AG04450 (cell line): ENCODE data around the gene CERKL. TPM values are rescaled to one million over a fixed set of nuclear protein-coding genes. Genes with fewer than 3 reads are reported as not detected.
A peak's percentile ranks its signal among the peaks of the same experiment; 100 is the strongest.
"Not testable (repeated sequence)": the region's sequence is repeated elsewhere in the genome, so short reads cannot be mapped to it uniquely, and the experiment has no call there.

Source experiments
- CTCF ChIA-PET: fragments of 300-600, 350-600 bp; formaldehyde crosslinking; extraction: SDS; loops from one replicate; lab custom pipeline; 2022; ENCODE audit warnings: antibody characterized with exemption, inconsistent platforms; lab: Charles Lee
- POLR2A ChIA-PET: fragments of 350-600 bp; formaldehyde crosslinking; extraction: SDS; loops from one replicate; lab custom pipeline; 2021; ENCODE audit warnings: antibody characterized with exemption, inconsistent platforms; lab: Yijun Ruan, JAX
- DNase-seq: peaks from one replicate; pipeline ENCODE4 v3.0.0-alpha.2; 2011; ENCODE audit warnings: low read depth, low spot score
- H3K27ac ChIP-seq: one replicate; pipeline ENCODE4 v1.5.1; 2012; ENCODE audit warnings: low read depth, low read length, control low read depth
- H3K27me3 ChIP-seq: one replicate; pipeline ENCODE4 v1.6.0; 2012; ENCODE audit warnings: low read length; ENCODE audit not compliant: control insufficient read depth, insufficient read depth
- H3K4me3 ChIP-seq: 2 replicates; pipeline ENCODE4 v1.5.1; 2011; ENCODE audit warnings: mild to moderate bottlenecking, low read depth, low read length, control low read depth
- H3K9me3 ChIP-seq: 2 replicates; pipeline ENCODE4 v1.5.1; 2012; ENCODE audit warnings: low read length; ENCODE audit not compliant: control insufficient read depth, insufficient read depth
- CTCF ChIP-seq: IDR thresholded peaks from 2 replicates; pipeline ENCODE4 v1.5.1; 2011; ENCODE audit warnings: low read depth, low read length, control low read depth, inconsistent platforms
- polyA minus RNA-seq: library from RNA; depleted of rRNA, polyadenylated mRNA; stranded (reverse); fragments of >200 nt; gene quantifications from 2 replicates; pipeline ENCODE4 v1.2.3, GENCODE V29; 2011; rRNA and poly(A)+ RNA removed
- polyA plus RNA-seq: library from polyadenylated mRNA; depleted of rRNA; stranded (reverse); fragments of >200 nt; gene quantifications from 2 replicates; pipeline ENCODE4 v1.2.3, GENCODE V29; 2011; rRNA removed

Gene CERKL
- polyA plus RNA-seq, result 0.09 TPM in 1 of 2 replicates, not detected in the other
- polyA minus RNA-seq, result 0.09 TPM in 1 of 2 replicates, not detected in the other

- CTCF ChIA-PET, result interaction anchor here (0.6 to 3.0 kb wide), 2 partner anchors 59 to 1414 kb away, joined by 3 to 10 read pairs; no protein-coding TSS in a partner anchor
- POLR2A ChIA-PET, result no interaction called here
- TF ChIP-seq CTCF, result no peak
- H3K27me3 ChIP-seq, result peaks cover 26% of the 10 kb centered on the region
- H3K27ac ChIP-seq, result no peak within 1 kb of the TSS
- H3K9me3 ChIP-seq, result no peaks in the 10 kb centered on the region; the same call in 1 of the 2 replicates
- DNase-seq, result no peak
- peak within 1 kb of the TSS; percentile 57 for H3K4me3 ChIP-seq
These were observed at the start of gene CERKL for GRCh38 chr2:181656450-181657291. CERKL (minus strand) TSS chr2:181657105; CDS start chr2:181657006, 99 bp downstream.

- CTCF ChIA-PET, POLR2A ChIA-PET, H3K27ac ChIP-seq, H3K4me3 ChIP-seq, H3K9me3 ChIP-seq, DNase-seq, H3K27me3 ChIP-seq: not testable (repeated sequence)
These were observed 45.6 kb upstream of the CERKL start for GRCh38 chr2:181702519-181702918.

- ChIA-PET POLR2A (no interaction called here), CTCF (no interaction called here)
- Histone ChIP-seq H3K4me3 (no peak overlapping the region), H3K27ac (no peak overlapping the region), H3K27me3 (no peaks in the 10 kb centered on the region), H3K9me3 (no peaks in the 10 kb centered on the region)
- TF ChIP-seq CTCF, result no peak
- no peak for DNase-seq
These were observed 41.3 kb upstream of the CERKL start for GRCh38 chr2:181698223-181698622.

GRCh38 chr2:181697571-181697970 lies 40.7 kb upstream of the CERKL start:
- TF ChIP-seq CTCF, result no peak
- CTCF ChIA-PET, result no interaction called here
- no peak overlapping the region for H3K27ac ChIP-seq
- H3K27me3 ChIP-seq, result no peaks in the 10 kb centered on the region
- DNase-seq, result no peak
- no peak overlapping the region for H3K4me3 ChIP-seq
- POLR2A ChIA-PET, result no interaction called here
- H3K9me3 ChIP-seq, result no peaks in the 10 kb centered on the region

GRCh38 chr2:181697126-181697525 lies 40.2 kb upstream of the CERKL start:
- no peak for DNase-seq
- Histone ChIP-seq H3K27ac (no peak overlapping the region), H3K4me3 (no peak overlapping the region), H3K9me3 (no peaks in the 10 kb centered on the region), H3K27me3 (no peaks in the 10 kb centered on the region)
- ChIA-PET POLR2A (no interaction called here), CTCF (interaction anchor here (0.6 kb wide), 1 partner anchor 775 kb away, joined by 3 read pairs; no protein-coding TSS in a partner anchor)
- TF ChIP-seq CTCF, result no peak
